ENCODE data around the gene CDCA3.
"Not testable (repeated sequence)": the region's sequence is repeated elsewhere in the genome, so short reads cannot be mapped to it uniquely, and the experiment has no call there.

CDCA3 gene

DNA sequence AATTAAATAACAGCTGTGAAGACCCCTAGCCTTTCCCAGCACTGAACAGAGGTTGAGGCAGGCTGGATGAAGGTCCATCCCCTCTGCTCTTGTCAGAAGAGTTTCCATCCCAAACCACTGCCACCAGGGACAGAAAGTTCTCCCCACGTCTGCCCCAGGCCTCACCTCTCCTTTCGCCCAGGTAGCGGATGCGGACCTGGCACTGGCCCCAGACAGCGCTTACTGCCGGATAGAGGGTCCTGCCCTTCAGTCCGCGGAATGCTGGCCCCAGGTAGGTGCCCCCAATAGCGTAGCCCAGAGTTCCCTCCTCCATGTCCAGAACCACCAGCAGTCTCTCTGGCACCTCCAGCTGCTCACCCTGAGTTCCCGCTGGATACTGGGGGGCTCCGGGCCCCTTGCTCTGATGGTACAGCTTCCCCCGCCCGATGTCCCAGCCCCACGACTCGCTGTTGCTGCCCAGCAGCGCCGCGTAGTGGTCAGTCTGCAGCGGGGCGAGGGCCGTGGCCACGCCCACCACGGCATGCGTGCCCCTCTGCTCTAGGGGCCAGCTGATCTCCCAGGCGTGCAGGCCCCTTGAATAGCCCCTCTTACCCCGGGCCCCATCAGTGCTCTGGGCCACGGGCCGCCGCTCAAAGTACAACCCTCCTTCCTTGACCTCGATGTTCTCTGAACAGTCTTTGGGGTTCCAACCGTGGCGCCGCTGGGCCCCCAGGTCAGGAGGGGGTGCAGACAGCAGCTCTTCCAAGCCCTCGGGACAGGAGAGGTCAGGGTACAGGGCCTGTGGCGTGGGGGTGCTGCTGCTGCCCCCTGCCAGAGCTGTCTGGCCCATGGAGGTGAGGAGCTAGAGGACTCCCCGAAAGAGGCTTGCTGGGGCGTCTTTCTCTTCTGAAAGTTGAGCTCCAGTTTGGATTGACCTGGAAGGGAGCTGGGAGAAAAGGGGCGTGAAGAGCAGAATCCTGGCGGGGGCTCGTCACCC is 21.3 kb upstream of the CDCA3 start:
- DNase-seq: peak; percentile 52

DNA sequence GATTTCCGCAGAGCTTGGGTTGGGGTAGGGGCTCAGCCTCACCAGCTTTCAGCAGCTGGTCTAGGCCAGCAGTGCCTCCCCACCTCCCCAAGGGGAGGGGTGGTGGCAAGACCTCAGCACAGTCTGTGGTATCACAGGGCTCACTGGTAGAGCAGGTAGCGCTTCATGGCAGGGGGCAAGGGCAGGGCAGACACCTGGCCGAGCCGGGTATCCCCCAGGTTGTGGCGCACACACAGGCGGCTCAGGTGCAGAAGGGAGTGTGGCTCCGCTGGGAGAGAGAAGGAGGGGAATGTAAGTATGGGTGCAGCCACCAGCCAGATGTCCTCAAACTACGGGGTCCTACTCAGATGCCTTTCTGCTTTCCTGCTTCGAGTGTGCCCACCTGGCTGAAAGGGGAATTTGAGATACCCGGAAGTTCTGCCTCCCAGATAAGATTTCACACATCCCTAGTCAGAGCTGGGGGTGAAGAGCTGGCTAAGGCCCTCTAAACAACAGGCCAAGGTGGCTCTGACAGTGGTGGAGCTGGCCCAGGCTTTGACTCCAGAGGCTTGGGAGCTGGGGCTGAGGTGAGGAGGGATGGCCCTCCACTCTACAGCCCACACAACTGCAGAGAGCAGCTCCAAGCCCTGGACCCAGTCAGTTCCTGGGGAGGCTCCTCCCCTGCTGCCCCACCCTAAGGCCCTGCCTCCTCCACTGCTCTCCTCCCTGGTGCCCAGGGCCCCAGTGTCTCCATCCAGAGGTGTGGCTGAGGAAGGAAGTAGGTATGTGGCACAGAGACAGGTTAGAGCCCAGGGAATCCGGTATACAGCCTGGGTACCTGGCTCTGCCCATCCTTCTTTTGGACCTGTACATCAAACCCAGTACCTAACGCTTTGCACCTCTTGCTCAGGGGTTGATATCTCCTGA is 20.2 kb upstream of the CDCA3 start:
- DNase-seq: no peak

- not testable (repeated sequence) for DNase-seq
Observed at GRCh38 chr12:6870304-6870703, 19.2 kb upstream of the CDCA3 start.

- no peak for DNase-seq
Observed at GRCh38 chr12:6869049-6870021, 18.2 kb upstream of the CDCA3 start.

DNA sequence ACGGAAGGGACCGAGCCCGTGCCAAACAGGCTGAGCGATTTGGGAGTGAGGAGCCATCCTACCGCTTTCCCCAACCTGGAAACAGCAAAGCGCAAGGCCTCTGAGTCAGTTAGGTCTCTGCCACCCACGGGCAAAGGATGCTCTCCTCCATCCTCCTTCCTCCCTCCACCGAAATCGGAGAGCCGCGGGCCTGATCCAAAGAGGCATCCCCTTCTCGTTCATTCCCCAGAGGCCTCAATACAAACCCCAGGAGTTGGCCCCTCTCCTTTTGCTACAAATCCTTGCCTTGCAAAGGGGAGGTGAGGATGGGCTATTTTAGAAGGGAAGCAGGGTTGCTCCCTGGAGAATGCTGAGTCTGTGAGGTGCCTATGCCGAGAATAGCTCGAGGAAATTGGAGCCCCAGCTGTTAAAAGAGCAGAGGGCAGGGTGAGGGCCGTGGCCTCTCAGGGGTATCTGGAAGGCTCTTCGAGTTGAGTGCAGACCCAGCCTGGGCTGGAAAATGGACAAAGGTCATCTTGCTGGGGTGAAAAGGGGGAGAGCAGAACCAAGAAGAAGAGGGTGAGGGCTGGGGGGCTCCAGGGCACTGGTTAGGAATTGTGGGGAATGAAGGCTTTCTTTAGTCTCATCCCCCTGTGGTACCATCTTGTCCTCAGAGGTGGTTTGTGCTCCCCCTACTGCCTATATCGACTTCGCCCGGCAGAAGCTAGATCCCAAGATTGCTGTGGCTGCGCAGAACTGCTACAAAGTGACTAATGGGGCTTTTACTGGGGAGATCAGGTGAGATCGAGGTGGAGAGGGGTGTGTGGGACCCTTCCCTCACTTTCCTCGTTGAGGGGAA is 17.3 kb upstream of the CDCA3 start:
- DNase-seq: no peak

GRCh38 chr12:6867413-6868210 is 16.5 kb upstream of the CDCA3 start, which contains the start of gene TPI1:
Gene TPI1, plus strand, starts transcription at chr12:6867531. Its CDS starts 36 bp downstream, at chr12:6867567.
- peak; percentile 67 for DNase-seq

DNA sequence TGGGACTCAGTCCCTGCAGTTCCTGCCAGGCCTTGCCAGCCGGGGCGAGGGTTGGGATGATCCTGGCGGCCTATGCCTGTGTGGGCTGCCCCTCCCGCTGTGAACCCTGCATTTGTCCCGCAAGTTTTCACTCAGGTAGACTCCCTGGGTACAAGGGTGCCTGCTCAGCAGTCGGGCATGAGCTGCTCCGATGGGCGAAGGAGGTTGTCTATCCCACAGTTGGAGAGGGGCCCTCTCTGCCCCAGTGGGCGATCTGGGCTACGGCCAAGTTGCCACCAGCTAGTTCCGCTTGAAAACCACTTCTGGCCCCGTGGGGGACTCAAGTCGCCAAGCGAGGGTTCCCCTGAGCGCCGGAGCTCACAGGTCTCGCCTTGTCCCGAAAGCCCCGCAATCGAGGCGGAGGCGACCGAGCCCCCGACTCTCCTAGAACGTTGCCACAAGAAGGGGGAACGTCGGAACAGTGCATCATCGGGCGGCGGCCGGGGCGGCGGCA is 15.9 kb upstream of the CDCA3 start:
- DNase-seq: no peak

GRCh38 chr12:6866163-6866919 is 15.3 kb upstream of the CDCA3 start:
- no peak for DNase-seq

- DNase-seq: not testable (repeated sequence)
Observed at GRCh38 chr12:6865307-6865706, 14.2 kb upstream of the CDCA3 start.

DNA sequence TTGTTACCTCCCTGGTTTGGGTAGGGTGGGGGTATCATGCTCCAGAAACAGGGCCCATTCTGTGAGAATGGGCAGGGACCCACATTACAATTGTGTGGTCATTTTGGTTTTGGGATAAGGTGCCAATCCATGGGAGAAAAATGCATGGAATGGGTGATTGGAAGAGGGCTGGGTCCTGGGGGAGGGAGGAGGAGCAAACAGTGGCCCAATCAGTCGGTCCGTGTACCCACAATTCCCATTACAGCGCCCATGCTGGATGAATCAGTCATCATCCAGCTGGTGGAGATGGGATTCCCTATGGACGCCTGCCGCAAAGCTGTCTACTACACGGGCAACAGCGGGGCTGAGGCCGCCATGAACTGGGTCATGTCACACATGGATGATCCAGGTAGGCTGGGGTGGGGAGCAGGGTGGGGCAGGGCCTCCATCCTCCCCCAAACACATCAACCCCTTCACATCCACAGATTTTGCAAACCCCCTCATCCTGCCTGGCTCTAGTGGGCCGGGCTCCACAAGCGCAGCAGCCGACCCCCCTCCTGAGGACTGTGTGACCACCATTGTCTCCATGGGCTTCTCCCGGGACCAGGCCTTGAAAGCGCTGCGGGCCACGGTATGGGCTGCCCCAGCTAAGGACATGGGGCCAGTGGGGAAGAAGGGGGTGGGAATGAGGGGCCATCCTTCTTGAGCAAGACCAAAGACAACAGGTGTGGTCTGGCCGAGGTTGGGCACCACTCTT is 12.7 kb upstream of the CDCA3 start:
- no peak for DNase-seq

DNA sequence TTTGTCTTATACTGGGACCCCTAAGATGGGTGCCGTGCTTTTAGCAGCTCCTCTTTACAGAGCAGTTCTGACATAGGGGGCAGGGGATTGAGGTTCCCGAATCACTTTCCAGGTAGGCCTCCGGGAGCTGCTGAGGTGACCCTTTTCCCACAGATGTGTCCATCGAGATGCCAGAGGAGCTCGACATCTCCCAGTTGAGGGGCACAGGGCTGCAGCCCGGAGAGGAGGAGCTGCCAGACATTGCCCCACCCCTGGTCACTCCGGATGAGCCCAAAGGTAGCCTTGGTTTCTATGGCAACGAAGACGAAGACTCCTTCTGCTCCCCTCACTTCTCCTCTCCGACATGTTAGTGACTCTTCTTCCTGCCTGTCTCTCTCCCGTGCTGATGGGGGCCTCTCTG is 11.9 kb upstream of the CDCA3 start:
- no peak for DNase-seq

GRCh38 chr12:6861391-6861790 is 10.3 kb upstream of the CDCA3 start:
- DNase-seq: no peak

DNA sequence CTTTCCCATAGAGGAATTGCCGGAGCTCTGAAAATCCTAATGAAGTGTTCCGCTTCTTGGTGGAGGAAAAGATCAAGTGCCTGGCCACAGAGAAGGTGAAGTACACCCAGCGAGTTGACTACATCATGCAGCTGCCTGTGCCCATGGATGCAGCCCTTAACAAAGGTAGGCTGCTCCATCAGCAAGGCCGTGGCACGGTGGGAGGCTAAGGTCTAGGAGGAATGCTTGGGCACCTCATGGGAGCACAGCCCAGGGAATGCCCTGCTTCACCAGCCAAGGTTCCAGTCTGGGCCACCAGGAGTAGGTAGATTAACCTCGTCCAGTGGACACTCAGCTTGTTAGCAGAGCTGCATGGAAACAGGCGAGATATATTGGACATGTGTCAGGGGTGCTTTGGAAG is 9.9 kb upstream of the CDCA3 start:
- DNase-seq: no peak

DNA sequence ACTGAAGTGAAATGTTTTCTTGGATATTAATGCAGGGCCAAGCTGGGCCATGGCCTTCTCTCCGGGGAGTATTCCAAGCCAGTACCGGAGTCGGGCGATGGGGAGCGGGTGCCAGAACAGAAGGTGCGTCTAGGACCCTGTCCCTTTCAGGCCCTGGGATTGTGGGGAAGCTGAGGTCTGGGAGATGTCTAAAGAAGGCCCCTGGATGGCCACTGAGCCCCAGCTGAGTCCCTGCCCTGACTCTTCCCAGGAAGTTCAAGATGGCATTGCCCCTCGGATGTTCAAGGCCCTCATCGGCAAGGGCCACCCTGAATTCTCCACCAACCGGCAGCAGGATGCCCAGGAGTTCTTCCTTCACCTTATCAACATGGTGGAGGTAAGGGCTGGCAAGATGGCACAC is 9.0 kb upstream of the CDCA3 start:
- DNase-seq: no peak

- no peak for DNase-seq
Observed at GRCh38 chr12:6858799-6859198, 7.7 kb upstream of the CDCA3 start.

GRCh38 chr12:6855322-6855721 is 4.2 kb upstream of the CDCA3 start:
- no peak for DNase-seq

DNA sequence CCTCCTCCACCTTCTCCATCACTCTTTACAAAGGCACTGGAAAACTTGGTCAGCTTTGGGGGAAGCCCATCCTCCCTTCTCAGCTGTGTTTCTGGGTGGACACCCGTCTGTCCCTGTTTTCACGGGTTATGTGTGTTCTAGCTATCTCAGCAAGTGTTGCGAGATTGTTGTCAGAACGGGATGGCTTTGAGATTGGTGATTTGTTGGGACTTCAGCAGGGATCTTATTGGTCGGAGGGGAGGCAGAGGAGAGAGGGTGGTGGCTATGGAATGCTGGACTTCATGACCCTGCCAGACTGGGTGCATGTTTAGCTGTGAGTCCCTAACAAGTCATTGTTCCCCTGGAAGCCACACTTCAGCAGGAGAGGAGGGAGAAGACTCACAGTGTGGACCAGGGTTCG is 3.0 kb upstream of the CDCA3 start:
- no peak for DNase-seq

DNA sequence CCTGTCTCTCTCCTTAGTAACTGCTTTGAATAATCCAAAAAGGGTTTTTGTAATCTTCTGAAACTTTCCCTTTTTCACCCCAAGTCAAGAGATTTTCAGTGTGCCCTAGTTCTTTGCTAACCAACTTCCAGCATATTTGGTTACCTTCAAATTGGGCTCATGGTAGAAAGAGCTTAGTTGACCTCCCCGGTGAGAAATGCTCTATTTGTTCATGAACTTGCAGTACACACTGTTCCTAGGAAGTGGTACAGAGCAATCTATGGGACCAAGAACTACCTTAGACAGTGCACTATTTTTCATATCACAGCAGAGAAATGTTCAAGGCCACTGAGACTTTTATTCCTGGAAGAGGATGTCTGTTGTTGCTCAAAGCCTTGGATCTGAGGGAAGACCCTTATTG is 2.5 kb upstream of the CDCA3 start:
- DNase-seq: no peak

Data from GOT3 (cell line).